H1 (cell line): Measurements from ENCODE around the gene LCN6. TPM values are rescaled to one million over a fixed set of nuclear protein-coding genes. Genes with fewer than 3 reads are reported as not detected.

Source experiments
- CTCF ChIA-PET: fragments of 300-600 bp; sonication (Branson Sonifier 250); formaldehyde crosslinking; loops from one replicate; lab custom pipeline; 2021; ENCODE audit not compliant: partially characterized antibody; lab: Charles Lee
- POLR2A ChIA-PET: fragments of 300-600 bp; sonication (Branson Sonifier 250); formaldehyde crosslinking; loops from one replicate; lab custom pipeline; 2021; ENCODE audit warnings: inconsistent platforms; ENCODE audit not compliant: partially characterized antibody; lab: Charles Lee
- DNase-seq, 2 experiments: peaks; one replicate each; pipeline versions ENCODE4 v3.0.0 to v3.0.0-alpha.2; 2010 to 2022; ENCODE audit warnings: low spot score in 2 of 2, low read depth in 1 of 2, mixed read lengths in 1 of 2
- FAIRE-seq: peaks from 2 replicates; lab custom pipeline; 2011; peaks lifted over from hg19 to GRCh38; lab: Jason Lieb, UNC
- H2AFZ ChIP-seq: 2 replicates; pipeline ENCODE4 v1.8.1; 2012; ENCODE audit warnings: low read length, inconsistent platforms
- H2AK5ac ChIP-seq: 2 replicates; pipeline ENCODE4 v1.6.1; 2013; ENCODE audit warnings: low read depth, low read length
- H2BK120ac ChIP-seq: replicated peaks from 2 replicates; pipeline ENCODE3; 2013; ENCODE audit warnings: low read depth, low read length, inconsistent platforms
- H2BK12ac ChIP-seq: 2 replicates; pipeline ENCODE4 v1.6.1; 2013; ENCODE audit warnings: low read depth, low read length
- H2BK15ac ChIP-seq: 2 replicates; pipeline ENCODE4 v1.6.1; 2013; ENCODE audit warnings: low read length
- H2BK20ac ChIP-seq: 2 replicates; pipeline ENCODE4 v1.6.1; 2013; ENCODE audit warnings: low read length
- H2BK5ac ChIP-seq: 2 replicates; pipeline ENCODE4 v1.6.1; 2013; ENCODE audit warnings: low read depth, low read length
- H3K14ac ChIP-seq: 2 replicates; pipeline ENCODE4 v1.6.1; 2013; ENCODE audit warnings: inconsistent platforms; ENCODE audit not compliant: insufficient read length
- H3K18ac ChIP-seq: 2 replicates; pipeline ENCODE4 v1.6.1; 2013; ENCODE audit warnings: low read length; ENCODE audit errors: extremely low read depth
- H3K23ac ChIP-seq: 2 replicates; pipeline ENCODE4 v1.6.1; 2013; ENCODE audit warnings: inconsistent platforms; ENCODE audit not compliant: insufficient read length
- H3K23me2 ChIP-seq: 2 replicates; pipeline ENCODE4 v1.6.1; 2013; ENCODE audit warnings: low read depth, low read length
- H3K27ac ChIP-seq: 2 replicates; pipeline ENCODE4 v1.6.1; 2011; ENCODE audit warnings: low read depth, low read length, inconsistent platforms
- H3K27me3 ChIP-seq, 4 experiments: replicated peaks in 1 of 4; 1 replicate in 1 of 4; 2 replicates in 3 of 4; pipeline versions ENCODE4 v1.6.1 to v1.8.1; 2011 to 2013; ENCODE audit warnings: low read length in 3 of 4, mild to moderate bottlenecking in 3 of 4, inconsistent platforms in 2 of 4, mixed read lengths in 2 of 4, moderate library complexity in 1 of 4; ENCODE audit not compliant: control insufficient read depth in 3 of 4, insufficient read depth in 3 of 4; ENCODE audit errors: extremely low read depth in 1 of 4
- H3K36me3 ChIP-seq, 4 experiments: 2 replicates each; pipeline versions ENCODE4 v1.6.1 to v1.8.1; 2011 to 2013; ENCODE audit warnings: mild to moderate bottlenecking in 4 of 4, low read length in 3 of 4, moderate library complexity in 2 of 4, control low read depth in 1 of 4, inconsistent platforms in 1 of 4; ENCODE audit not compliant: insufficient read depth in 4 of 4, control insufficient read depth in 2 of 4
- H3K4ac ChIP-seq: replicated peaks from 2 replicates; pipeline ENCODE3; 2013; ENCODE audit warnings: low read length, low read depth, mixed read lengths, inconsistent platforms; ENCODE audit not compliant: insufficient read length
- H3K4me1 ChIP-seq, 4 experiments: replicated peaks in 1 of 4; 1 replicate in 1 of 4; 2 replicates in 3 of 4; pipeline versions ENCODE4 v1.6.1 to v1.8.1; 2011 to 2013; ENCODE audit warnings: low read length in 3 of 4, inconsistent platforms in 2 of 4, mixed read lengths in 1 of 4; ENCODE audit not compliant: insufficient read depth in 4 of 4, control insufficient read depth in 3 of 4
- H3K4me2 ChIP-seq, 2 experiments: 2 replicates each; pipeline versions ENCODE4 v1.6.1 to v1.8.1; 2011 to 2013; ENCODE audit warnings: low read depth in 2 of 2, low read length in 2 of 2, control low read depth in 1 of 2, inconsistent platforms in 1 of 2, mild to moderate bottlenecking in 1 of 2; ENCODE audit not compliant: insufficient read depth in 1 of 2
- H3K4me3 ChIP-seq, 4 experiments: fragments of 200-600, 300-600 bp in 1 of 4; sonication (generic), shearing (Covaris generic), sonication (Bioruptor Twin) in 1 of 4; 2 replicates each; pipeline versions ENCODE4 v1.5.1 to v1.8.1; 2011 to 2016; ENCODE audit warnings: low read length in 4 of 4, low read depth in 3 of 4, control low read depth in 2 of 4, inconsistent platforms in 2 of 4, mild to moderate bottlenecking in 2 of 4, mixed read lengths in 1 of 4, moderate library complexity in 1 of 4; ENCODE audit not compliant: insufficient read depth in 2 of 4; ENCODE audit errors: extremely low read depth in 1 of 4
- H3K56ac ChIP-seq: replicated peaks from 2 replicates; pipeline ENCODE3; 2013; ENCODE audit warnings: low read depth, mild to moderate bottlenecking, mixed read lengths, low read length, inconsistent platforms; ENCODE audit not compliant: insufficient read length
- H3K79me1 ChIP-seq: 2 replicates; pipeline ENCODE4 v1.6.1; 2013; ENCODE audit warnings: low read depth, low read length, control low read depth
- H3K79me2 ChIP-seq, 2 experiments: 2 replicates each; pipeline versions ENCODE4 v1.6.1 to v1.8.1; 2012 to 2013; ENCODE audit warnings: low read length in 2 of 2, mild to moderate bottlenecking in 2 of 2, inconsistent platforms in 1 of 2; ENCODE audit not compliant: insufficient read depth in 2 of 2, control insufficient read depth in 1 of 2
- H3K9ac ChIP-seq, 4 experiments: replicated peaks in 1 of 4; 1 replicate in 1 of 4; 2 replicates in 3 of 4; pipeline versions ENCODE4 v1.6.1 to v1.8.1; 2011 to 2013; ENCODE audit warnings: low read depth in 3 of 4, low read length in 3 of 4, control low read depth in 2 of 4, mild to moderate bottlenecking in 2 of 4, moderate library complexity in 2 of 4, inconsistent platforms in 1 of 4; ENCODE audit errors: extremely low read depth in 1 of 4
- H3K9me3 ChIP-seq, 2 experiments: 2 replicates each; pipeline versions ENCODE4 v1.6.1 to v1.8.1; 2012 to 2013; ENCODE audit warnings: mild to moderate bottlenecking in 2 of 2, moderate library complexity in 2 of 2, control low read depth in 1 of 2, inconsistent platforms in 1 of 2, low read depth in 1 of 2, low read length in 1 of 2, mixed read lengths in 1 of 2; ENCODE audit not compliant: insufficient read depth in 2 of 2
- H4K20me1 ChIP-seq, 2 experiments: replicated peaks in 1 of 2; 2 replicates each; pipeline versions ENCODE3 to v1.8.1; 2011 to 2013; ENCODE audit warnings: inconsistent platforms in 2 of 2, low read length in 2 of 2, mild to moderate bottlenecking in 1 of 2; ENCODE audit not compliant: insufficient read depth in 2 of 2, control insufficient read depth in 1 of 2
- H4K5ac ChIP-seq: 2 replicates; pipeline ENCODE4 v1.6.1; 2013; ENCODE audit warnings: low read length, low read depth, mixed read lengths, inconsistent platforms; ENCODE audit not compliant: insufficient read length
- H4K8ac ChIP-seq: 2 replicates; pipeline ENCODE4 v1.8.0; 2013; ENCODE audit warnings: mild to moderate bottlenecking, moderate library complexity, low read length, inconsistent platforms; ENCODE audit not compliant: insufficient read depth; ENCODE audit errors: extremely low read depth
- H4K91ac ChIP-seq: replicated peaks from 2 replicates; pipeline ENCODE3; 2013; ENCODE audit warnings: low read length, mixed read lengths, inconsistent platforms; ENCODE audit not compliant: insufficient read length
- BCL11A ChIP-seq, 2 experiments: IDR thresholded peaks; one replicate each; pipeline ENCODE4 v1.6.1; 2011; ENCODE audit warnings: low read depth in 2 of 2, low read length in 2 of 2, mild to moderate bottlenecking in 2 of 2
- CBX8 ChIP-seq: fragments of 300-800, 300-1000 bp; sonication (generic); IDR thresholded peaks from 2 replicates; pipeline ENCODE4 v1.7.1; 2016; ENCODE audit warnings: low read depth, low read length, borderline replicate concordance
- EP300 ChIP-seq, 2 experiments: IDR thresholded peaks; 1 replicate in 1 of 2; 2 replicates in 1 of 2; pipeline ENCODE4 v1.6.1; 2011 to 2012; ENCODE audit warnings: low read depth in 2 of 2, low read length in 2 of 2, mild to moderate bottlenecking in 2 of 2, borderline replicate concordance in 1 of 2, inconsistent platforms in 1 of 2, moderate library complexity in 1 of 2
- POU5F1 ChIP-seq: IDR thresholded peaks from 2 replicates; pipeline ENCODE4 v1.6.1; 2011; ENCODE audit warnings: low read depth, mild to moderate bottlenecking, low read length, moderate library complexity
- RXRA ChIP-seq: IDR thresholded peaks from 2 replicates; pipeline ENCODE4 v1.6.1; 2011; ENCODE audit warnings: low read depth, mild to moderate bottlenecking, low read length, moderate library complexity; ENCODE audit not compliant: insufficient read depth
- WGBS, 2 experiments: shearing (Covaris generic) in 1 of 2; methylation state at CpG; one replicate each; pipeline versions ENCODE4 v1.1.6 to v1.1.7; 2013 to 2015; ENCODE audit warnings: low lambda C conversion rate in 2 of 2, mixed read lengths in 2 of 2, inconsistent platforms in 1 of 2, low coverage in 1 of 2, missing lambda C conversion rate in 1 of 2; ENCODE audit not compliant: insufficient replicate concordance in 2 of 2, insufficient coverage in 1 of 2, insufficient read length in 1 of 2; ENCODE audit errors: extremely low coverage in 1 of 2, missing lambda C conversion rate in 1 of 2; 5-methylcytosine and 5-hydroxymethylcytosine counted together
- long read RNA-seq, 2 experiments: library from RNA in 1 of 2; library from capped mRNA in 1 of 2; stranded (forward); transcript quantifications; one replicate each; pipeline ENCODE4 v2.0.0, GENCODE V29; 2021; ENCODE audit warnings: inconsistent platforms in 1 of 2
- polyA minus RNA-seq, 3 experiments: library from RNA; depleted of rRNA, polyadenylated mRNA; stranded (reverse); fragments of >200 nt; gene quantifications; 1 replicate in 2 of 3; 2 replicates in 1 of 3; pipeline ENCODE4 v1.2.3, GENCODE V29; 2011
- polyA plus RNA-seq, 7 experiments: library from polyadenylated mRNA; depleted of rRNA in 3 of 7; stranded (reverse) in 5 of 7; unstranded in 2 of 7; fragments of >200 nt in 5 of 7; fragments of 200-250 nt in 2 of 7; gene quantifications; 1 replicate in 5 of 7; 2 replicates in 1 of 7; 4 replicates in 1 of 7; pipeline versions ENCODE4 v1.2.1 to v1.2.3, GENCODE V29; 2011 to 2013; ENCODE audit warnings: missing spikeins in 2 of 7, mixed read lengths in 2 of 7
- total RNA-seq: library from RNA; stranded (reverse); fragmentation: NEBNext Ultra II Directional; extraction: Animal tissue kit (Norgen Biotek cat#: 25700); gene quantifications from 2 replicates; pipeline ENCODE4 v1.2.1, GENCODE V29; 2021

The LCN6 gene
- total RNA-seq (not detected in 2 replicates), polyA plus RNA-seq (2011; rRNA removed) (not detected in 2 replicates), polyA minus RNA-seq (2011; rRNA and poly(A)+ RNA removed) (not detected in 2 replicates)
- not detected for polyA plus RNA-seq (2011; cell fraction: cytosol; rRNA removed)
- polyA plus RNA-seq (2011; cell fraction: nucleus; rRNA removed) = not detected
- not detected in 4 replicates for polyA plus RNA-seq (2012, experiment 1 of 2)
- polyA plus RNA-seq (2012, experiment 2 of 2) = not detected
- not detected for polyA plus RNA-seq (2013, experiment 1 of 2)
- polyA plus RNA-seq (2013, experiment 2 of 2) = not detected
- polyA minus RNA-seq (2011; cell fraction: cytosol; rRNA and poly(A)+ RNA removed) = not detected
- polyA minus RNA-seq (2011; cell fraction: nucleus; rRNA and poly(A)+ RNA removed) = not detected
- long read RNA-seq, experiment 1 = 0 reads
- long read RNA-seq, experiment 2 = 0 reads

- no peak within 1 kb of the TSS for H2AFZ ChIP-seq
- H2BK5ac ChIP-seq = no peak within 1 kb of the TSS
- no peak within 1 kb of the TSS for H3K4me2 ChIP-seq
- DNase-seq (no peak), FAIRE-seq (no peak)
- 0 out of 2 replicates have a peak within 1 kb of the TSS, but pooled peaks have one; percentile 3 for H4K8ac ChIP-seq
- H3K14ac ChIP-seq = no peak within 1 kb of the TSS
- H2BK15ac ChIP-seq = no peak within 1 kb of the TSS; the same call in 1 of the 2 replicates
- no peak within 1 kb of the TSS for H3K56ac ChIP-seq
- WGBS, 2 experiments = 85% methylated on average over 8 of the region's 8 CpGs; no CpG with 5 or more reads in 1 of the 2 experiments
- H4K20me1 ChIP-seq = no peaks in the 10 kb centered on the region
- no peak within 1 kb of the TSS for H2BK20ac ChIP-seq
- ChIA-PET CTCF (interaction anchor here (1.7 to 2.7 kb wide), 3 partner anchors 10 to 77 kb away, joined by 4 to 9 read pairs (median 5); partner anchors contain the start of gene LCN8), POLR2A (interaction anchor here (11.7 kb wide), 1 partner anchor 18 kb away, joined by 137 read pairs; no protein-coding TSS in a partner anchor)
- H3K79me2 ChIP-seq = no peaks in the 10 kb centered on the region
- H3K23ac ChIP-seq = no peak within 1 kb of the TSS
- no peak within 1 kb of the TSS for H3K18ac ChIP-seq
- H3K4me3 ChIP-seq = no peak within 1 kb of the TSS
- TF ChIP-seq POU5F1 (no peak), RXRA (no peak), EP300 (IDR thresholded peaks at IDR 0.05; ENCODE audit: borderline replicate concordance in 1 of 2, low read depth in 2 of 2, low read length in 2 of 2) (no peak), BCL11A (IDR thresholded peaks at IDR 0.05; ENCODE audit: low read depth in 2 of 2, low read length in 2 of 2) (no peak), CBX8 (no peak)
- H3K79me1 ChIP-seq = no peaks in the 10 kb centered on the region
- H3K4ac ChIP-seq = no peak within 1 kb of the TSS
- H3K27me3 ChIP-seq = no peaks in the 10 kb centered on the region
- 0 out of 2 replicates have a peak within 1 kb of the TSS, but pooled peaks have one; percentile 17 for H2BK12ac ChIP-seq
- no peak within 1 kb of the TSS for H2BK120ac ChIP-seq
- peaks cover 3 to 6% of the 10 kb centered on the region in 2 experiments; a peak in 1 of 4 replicates for H3K9me3 ChIP-seq
- no peak within 1 kb of the TSS for H4K5ac ChIP-seq
- H3K27ac ChIP-seq = no peak within 1 kb of the TSS
- no peak within 1 kb of the TSS for H3K9ac ChIP-seq
- H3K4me1 ChIP-seq = peaks cover 0 to 3% (median under 1%) of the 10 kb centered on the region in 4 experiments; a peak in 2 of 7 replicates
- H4K91ac ChIP-seq = peak within 1 kb of the TSS; percentile 54
- H3K23me2 ChIP-seq = no peaks in the 10 kb centered on the region; the same call in 1 of the 2 replicates
- H3K36me3 ChIP-seq = no peaks in the 10 kb centered on the region
- no peak within 1 kb of the TSS for H2AK5ac ChIP-seq
Measured at GRCh38 chr9:136748201-136748600, at the start of gene LCN6. Gene LCN6, minus strand, starts transcription at chr9:136748525. Its CDS starts 42 bp downstream, at chr9:136748483.
